ENCODE results near the gene WASL. TPM values are rescaled to one million over a fixed set of nuclear protein-coding genes. Genes with fewer than 3 reads are reported as not detected.
"Not testable (repeated sequence)": the region's sequence is repeated elsewhere in the genome, so short reads cannot be mapped to it uniquely, and the experiment has no call there.

Gene WASL
- total RNA-seq, 4 donors from 2014 or later: 32.6 to 40.0 (median 37.3) TPM

GRCh38 chr7:123787220-123788007 lies 38.6 kb upstream of the WASL start:
- no peaks in the 10 kb centered on the region for H3K9me3 ChIP-seq
- H3K27ac ChIP-seq: no peak overlapping the region
- H3K4me3 ChIP-seq: no peak overlapping the region
- no peaks in the 10 kb centered on the region for H3K4me1 ChIP-seq
- H3K36me3 ChIP-seq: no peaks in the 10 kb centered on the region
- DNase-seq (ENCODE audit: low spot score in 2 of 2): no peak
- 89 to 91% methylated on average over 3 of the region's 3 CpGs for WGBS, 2 donors
- H3K27me3 ChIP-seq: no peaks in the 10 kb centered on the region
- TF ChIP-seq CTCF (IDR thresholded peaks at IDR 0.05) (no peak), POLR2A (IDR thresholded peaks at IDR 0.05) (no peak), EP300 (IDR thresholded peaks at IDR 0.05) (no peak)

- Histone ChIP-seq H3K9me3 (no peaks in the 10 kb centered on the region), H3K27ac (no peak overlapping the region), H3K36me3 (no peaks in the 10 kb centered on the region), H3K4me1 (no peaks in the 10 kb centered on the region), H3K4me3 (no peak overlapping the region), H3K27me3 (no peaks in the 10 kb centered on the region)
- no peak for DNase-seq (ENCODE audit: low spot score in 2 of 2)
- TF ChIP-seq EP300 (IDR thresholded peaks at IDR 0.05) (peak in 1 of 2 donors; percentile 14), POLR2A (IDR thresholded peaks at IDR 0.05) (no peak)
Measured at GRCh38 chr7:123784263-123784662, 35.5 kb upstream of the WASL start.

GRCh38 chr7:123783820-123784219 lies 35.0 kb upstream of the WASL start:
- TF ChIP-seq EP300 (IDR thresholded peaks at IDR 0.05): no peak
- TF ChIP-seq CTCF (IDR thresholded peaks at IDR 0.05): no peak
- TF ChIP-seq POLR2A (IDR thresholded peaks at IDR 0.05): no peak
- Histone ChIP-seq H3K9me3 (no peaks in the 10 kb centered on the region), H3K4me1 (no peaks in the 10 kb centered on the region), H3K27ac (no peak overlapping the region), H3K4me3 (no peak overlapping the region), H3K36me3 (no peaks in the 10 kb centered on the region), H3K27me3 (no peaks in the 10 kb centered on the region)
- WGBS, 2 donors: 66 to 85% methylated on average over 3 of the region's 3 CpGs
- DNase-seq (ENCODE audit: low spot score in 2 of 2): no peak

- H3K4me3 ChIP-seq: no peak overlapping the region
- DNase-seq (ENCODE audit: low spot score in 2 of 2): no peak
- H3K27ac ChIP-seq: no peak overlapping the region
- no peaks in the 10 kb centered on the region for H3K4me1 ChIP-seq
- no peaks in the 10 kb centered on the region for H3K9me3 ChIP-seq
- 80 to 90% methylated on average over 2 of the region's 2 CpGs for WGBS, 2 donors
- H3K27me3 ChIP-seq: no peaks in the 10 kb centered on the region
- TF ChIP-seq EP300 (IDR thresholded peaks at IDR 0.05) (no peak), CTCF (IDR thresholded peaks at IDR 0.05) (no peak), POLR2A (IDR thresholded peaks at IDR 0.05) (no peak)
- H3K36me3 ChIP-seq: no peaks in the 10 kb centered on the region
Measured at GRCh38 chr7:123782071-123782798, 33.4 kb upstream of the WASL start.

GRCh38 chr7:123780472-123780871 lies 31.7 kb upstream of the WASL start:
- H3K4me1 ChIP-seq; H3K27ac ChIP-seq; H3K4me3 ChIP-seq; H3K9me3 ChIP-seq; H3K36me3 ChIP-seq; H3K27me3 ChIP-seq; DNase-seq (ENCODE audit: low spot score in 2 of 2): not testable (repeated sequence)
- WGBS, 2 donors: no CpG with 5 or more reads among the region's 2 CpGs

GRCh38 chr7:123774496-123774895 lies 25.7 kb upstream of the WASL start:
- TF ChIP-seq CTCF (IDR thresholded peaks at IDR 0.05) (no peak), POLR2A (IDR thresholded peaks at IDR 0.05) (no peak), EP300 (IDR thresholded peaks at IDR 0.05) (no peak)
- Histone ChIP-seq H3K36me3 (no peaks in the 10 kb centered on the region), H3K4me1 (no peaks in the 10 kb centered on the region), H3K4me3 (no peak overlapping the region), H3K27me3 (no peaks in the 10 kb centered on the region), H3K9me3 (no peaks in the 10 kb centered on the region), H3K27ac (no peak overlapping the region)
- 77 to 82% methylated on average over 4 of the region's 4 CpGs for whole genome bisulfite sequencing, 2 donors
- DNase-seq (ENCODE audit: low spot score in 2 of 2): no peak

All from tibial nerve (tissue), 4 donors.